Tibial nerve (tissue), 3 donors: Measurements from ENCODE around the gene IGHMBP2.

ENCODE experiments used
- POLR2A ChIP-seq, 2 donors: fragments of 450-650 bp; IDR thresholded peaks; one replicate each; pipeline ENCODE4 v1.6.1; 2017; ENCODE audit warnings: antibody characterized with exemption in 2 of 2, mild to moderate bottlenecking in 2 of 2, moderate library complexity in 2 of 2
- TF ChIP-seq, protein P1 (sequence below), 5 experiments: fragments of 200-600 bp in 3 of 5; fragments of 450-650 bp in 2 of 5; sonication (generic) in 3 of 5; IDR thresholded peaks; one replicate each; pipeline ENCODE4 v1.5.1; 2016 to 2019; ENCODE audit warnings: antibody characterized with exemption in 5 of 5, mild to moderate bottlenecking in 3 of 5, moderate library complexity in 2 of 5

DNA sequence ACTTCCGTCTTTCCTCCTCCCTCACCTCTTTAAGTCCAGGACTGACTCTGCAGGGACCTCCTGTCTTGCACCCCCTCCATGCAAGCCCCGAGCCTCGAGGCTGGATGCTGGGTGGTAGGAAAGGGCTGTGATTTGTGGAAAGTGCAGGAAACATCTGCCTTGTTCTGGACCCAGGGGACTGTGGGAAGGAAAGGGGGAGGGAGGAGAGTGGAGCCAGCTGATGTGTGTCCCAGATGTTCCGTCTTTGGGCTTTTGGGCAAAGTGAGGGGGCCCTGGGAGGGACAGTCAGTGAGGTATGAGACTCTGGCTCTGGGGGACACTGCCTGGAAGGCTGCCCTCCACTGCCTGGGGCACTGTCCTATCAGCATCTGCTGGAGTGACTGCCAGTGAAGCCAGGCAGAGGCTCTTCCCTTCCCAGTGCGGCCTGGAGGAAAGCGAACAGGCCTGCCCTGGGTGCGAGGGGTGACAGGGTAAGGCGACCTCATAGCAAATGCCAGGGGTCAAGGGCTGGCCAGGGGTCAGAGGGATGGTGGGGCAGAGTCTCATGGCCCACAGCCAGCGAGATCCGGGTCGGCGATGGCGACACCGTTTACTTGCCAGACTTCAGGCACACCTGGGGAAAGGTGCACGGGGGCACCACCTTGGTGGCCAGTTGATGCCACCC is 75.4 kb downstream of the IGHMBP2 start:
- no peak for TF ChIP-seq POLR2A (IDR thresholded peaks at IDR 0.05)
- TF ChIP-seq, protein P1, sequence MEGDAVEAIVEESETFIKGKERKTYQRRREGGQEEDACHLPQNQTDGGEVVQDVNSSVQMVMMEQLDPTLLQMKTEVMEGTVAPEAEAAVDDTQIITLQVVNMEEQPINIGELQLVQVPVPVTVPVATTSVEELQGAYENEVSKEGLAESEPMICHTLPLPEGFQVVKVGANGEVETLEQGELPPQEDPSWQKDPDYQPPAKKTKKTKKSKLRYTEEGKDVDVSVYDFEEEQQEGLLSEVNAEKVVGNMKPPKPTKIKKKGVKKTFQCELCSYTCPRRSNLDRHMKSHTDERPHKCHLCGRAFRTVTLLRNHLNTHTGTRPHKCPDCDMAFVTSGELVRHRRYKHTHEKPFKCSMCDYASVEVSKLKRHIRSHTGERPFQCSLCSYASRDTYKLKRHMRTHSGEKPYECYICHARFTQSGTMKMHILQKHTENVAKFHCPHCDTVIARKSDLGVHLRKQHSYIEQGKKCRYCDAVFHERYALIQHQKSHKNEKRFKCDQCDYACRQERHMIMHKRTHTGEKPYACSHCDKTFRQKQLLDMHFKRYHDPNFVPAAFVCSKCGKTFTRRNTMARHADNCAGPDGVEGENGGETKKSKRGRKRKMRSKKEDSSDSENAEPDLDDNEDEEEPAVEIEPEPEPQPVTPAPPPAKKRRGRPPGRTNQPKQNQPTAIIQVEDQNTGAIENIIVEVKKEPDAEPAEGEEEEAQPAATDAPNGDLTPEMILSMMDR (IDR thresholded peaks at IDR 0.05) = no peak
